Erythroblast (primary cell): Measurements from ENCODE around the gene CA4.

ENCODE experiments used
- GATA1 ChIP-seq: IDR thresholded peaks from 2 replicates; pipeline ENCODE4 v1.6.1; 2011; ENCODE audit warnings: low read depth, mild to moderate bottlenecking, control low read depth, low read length, moderate library complexity
- POLR2A ChIP-seq: IDR thresholded peaks from 2 replicates; pipeline ENCODE4 v1.6.1; 2011; ENCODE audit warnings: mild to moderate bottlenecking, low read length

DNA sequence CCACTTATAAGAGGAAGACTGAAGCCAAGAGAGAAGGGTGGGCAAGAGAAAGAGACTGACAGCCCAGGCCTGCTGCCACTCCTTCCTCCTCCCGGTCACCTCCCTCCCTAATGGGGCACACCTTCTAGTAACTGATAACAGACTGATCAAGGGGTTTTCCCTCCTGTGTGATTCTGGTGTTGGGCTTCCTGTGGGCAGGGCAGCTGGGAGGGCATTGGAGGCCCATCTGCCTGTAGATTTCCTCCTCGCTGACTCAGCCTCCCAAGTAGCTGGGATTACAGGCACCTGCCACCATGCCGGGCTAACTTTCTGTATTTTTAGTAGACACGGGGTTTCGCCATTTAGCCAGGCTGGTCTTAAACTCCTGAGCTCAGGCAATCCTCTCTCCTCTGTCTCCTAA lies 16.2 kb downstream of the CA4 start:
- no peak for TF ChIP-seq POLR2A
- TF ChIP-seq GATA1: no peak
